Globus pallidus (tissue), 1 donor: Measurements from ENCODE around the gene GALNT15.

Experiments
- DNase-seq: peaks from one replicate; pipeline ENCODE4 v3.0.0-alpha.2; 2015; ENCODE audit warnings: low spot score

GALNT15 gene

GRCh38 chr3:16174389-16174788 lies at the start of gene GALNT15:
GALNT15 (plus strand) TSS chr3:16174680; CDS start chr3:16175152, 472 bp downstream.
- DNase-seq, result peak; percentile 95

- no peak for DNase-seq
Observed at GRCh38 chr3:16126634-16127033, 47.8 kb upstream of the GALNT15 start.

DNA sequence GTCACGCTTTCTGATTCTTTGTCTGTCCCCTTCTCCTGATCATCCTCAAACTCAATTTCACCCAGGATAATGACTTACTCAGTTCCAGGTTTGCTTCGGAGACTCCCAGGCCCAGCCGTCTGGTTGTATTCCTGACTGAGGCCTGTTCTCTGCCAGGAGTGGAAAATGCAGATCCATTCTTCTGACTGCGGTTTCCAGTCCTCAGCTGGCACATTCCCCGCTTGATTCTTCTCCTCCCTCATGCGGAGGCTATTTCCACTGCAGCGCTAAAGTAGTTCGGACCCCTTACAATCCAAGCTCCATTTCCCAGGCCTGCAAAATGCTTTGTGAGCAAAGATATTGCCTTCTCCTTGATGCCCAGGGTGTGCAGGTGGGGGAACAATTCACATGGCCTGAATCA lies 47.2 kb upstream of the GALNT15 start:
- no peak for DNase-seq

DNA sequence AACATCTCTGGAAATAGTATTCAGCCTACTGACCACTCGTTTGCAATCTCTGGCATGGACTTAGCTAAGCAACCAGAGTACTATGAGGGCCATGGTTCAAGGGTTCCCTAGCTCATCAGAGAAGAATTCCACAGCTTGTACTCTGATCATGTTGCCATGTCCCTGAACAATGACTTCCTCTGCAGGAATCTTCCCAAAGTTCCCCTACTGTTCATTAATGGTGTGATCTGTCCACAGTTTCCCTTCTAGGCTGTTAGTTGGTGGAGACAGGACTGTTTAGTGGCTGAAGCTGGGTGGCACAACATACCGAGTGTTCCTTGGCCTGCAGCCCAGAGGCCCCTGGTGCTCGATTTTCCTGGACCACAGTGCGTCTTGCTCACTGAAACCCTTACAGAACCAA lies 44.4 kb upstream of the GALNT15 start:
- DNase-seq, result no peak

DNA sequence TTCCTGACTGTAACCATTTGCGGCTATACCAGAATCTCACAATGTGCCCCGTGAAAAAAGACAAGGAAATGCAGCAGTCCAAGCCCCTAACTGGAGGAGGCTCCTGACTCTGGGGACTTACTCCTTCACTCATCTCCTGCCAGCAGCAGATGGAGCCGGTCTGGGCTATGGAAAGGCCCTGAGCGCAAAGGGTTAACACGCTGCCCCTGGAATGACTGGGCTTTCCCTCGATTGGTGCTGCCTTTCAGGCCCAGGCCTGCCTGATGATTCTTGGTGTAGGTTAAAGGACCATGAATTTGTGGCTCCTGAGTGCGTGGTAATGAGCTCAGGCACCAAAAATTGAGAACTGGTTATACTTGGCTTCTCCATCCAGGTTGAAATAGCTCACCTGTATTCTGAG lies 42.3 kb upstream of the GALNT15 start:
- DNase-seq, result no peak

DNA sequence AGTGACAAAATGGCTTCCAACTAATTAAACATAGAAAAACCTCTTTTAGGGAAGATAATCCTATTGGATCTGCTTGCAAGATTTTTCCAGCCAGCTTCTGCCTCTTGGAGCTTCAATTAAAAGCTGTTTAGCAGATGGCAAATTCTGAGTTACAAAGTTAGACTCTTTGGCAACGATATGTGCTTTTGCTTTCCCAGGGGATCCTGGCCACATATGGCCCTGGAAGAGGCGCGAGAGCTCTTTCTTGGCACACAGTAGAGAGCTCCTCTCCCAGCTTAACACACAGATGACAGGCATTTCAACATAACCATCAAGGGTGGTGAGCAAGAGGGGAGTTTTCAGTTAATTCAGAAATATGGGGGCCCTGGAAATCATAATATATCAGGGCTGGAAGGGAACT lies 41.6 kb upstream of the GALNT15 start:
- DNase-seq, result no peak

- DNase-seq, result no peak
Observed at GRCh38 chr3:16134173-16134928, 40.1 kb upstream of the GALNT15 start.

GRCh38 chr3:16136055-16136454 lies 38.4 kb upstream of the GALNT15 start:
- DNase-seq, result no peak

DNA sequence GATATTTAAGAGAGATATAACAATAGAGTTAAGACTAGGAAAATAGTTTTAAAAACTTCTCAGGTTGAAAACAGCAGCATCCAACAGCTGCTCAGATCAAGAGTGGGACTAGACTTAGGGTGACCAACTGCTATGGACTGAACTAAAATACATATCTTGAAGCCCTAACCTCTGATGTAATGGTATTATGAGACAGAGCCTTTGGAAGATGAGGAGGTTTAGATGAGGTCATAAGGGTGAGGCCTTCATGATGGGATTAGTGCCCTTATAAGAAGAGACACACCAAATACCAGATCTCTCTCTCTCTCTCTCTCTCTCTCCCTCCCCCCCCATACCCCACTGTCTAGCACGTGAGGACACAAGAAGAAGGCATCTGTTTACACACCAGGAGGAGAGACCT lies 37.4 kb upstream of the GALNT15 start:
- DNase-seq, result no peak

DNA sequence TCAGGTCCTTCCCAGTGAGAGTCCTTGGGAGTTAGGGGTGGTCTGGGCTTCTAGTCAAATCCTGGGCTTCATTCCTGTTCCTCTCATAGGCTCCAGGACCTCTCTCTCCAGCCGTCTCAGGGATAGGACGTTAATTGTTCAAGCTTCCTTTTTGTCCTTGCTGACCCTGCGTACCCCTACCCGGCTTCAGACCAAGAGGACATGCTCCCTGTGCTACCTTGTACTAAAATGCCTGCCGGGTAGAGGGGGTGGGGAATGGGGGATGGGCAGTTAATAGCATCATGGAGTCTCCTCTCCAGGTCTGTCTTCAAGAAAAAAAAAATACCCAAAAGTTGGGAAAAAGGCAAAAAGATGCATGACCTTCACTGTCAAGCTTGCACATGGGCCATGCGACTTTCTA lies 36.5 kb upstream of the GALNT15 start:
- no peak for DNase-seq

DNA sequence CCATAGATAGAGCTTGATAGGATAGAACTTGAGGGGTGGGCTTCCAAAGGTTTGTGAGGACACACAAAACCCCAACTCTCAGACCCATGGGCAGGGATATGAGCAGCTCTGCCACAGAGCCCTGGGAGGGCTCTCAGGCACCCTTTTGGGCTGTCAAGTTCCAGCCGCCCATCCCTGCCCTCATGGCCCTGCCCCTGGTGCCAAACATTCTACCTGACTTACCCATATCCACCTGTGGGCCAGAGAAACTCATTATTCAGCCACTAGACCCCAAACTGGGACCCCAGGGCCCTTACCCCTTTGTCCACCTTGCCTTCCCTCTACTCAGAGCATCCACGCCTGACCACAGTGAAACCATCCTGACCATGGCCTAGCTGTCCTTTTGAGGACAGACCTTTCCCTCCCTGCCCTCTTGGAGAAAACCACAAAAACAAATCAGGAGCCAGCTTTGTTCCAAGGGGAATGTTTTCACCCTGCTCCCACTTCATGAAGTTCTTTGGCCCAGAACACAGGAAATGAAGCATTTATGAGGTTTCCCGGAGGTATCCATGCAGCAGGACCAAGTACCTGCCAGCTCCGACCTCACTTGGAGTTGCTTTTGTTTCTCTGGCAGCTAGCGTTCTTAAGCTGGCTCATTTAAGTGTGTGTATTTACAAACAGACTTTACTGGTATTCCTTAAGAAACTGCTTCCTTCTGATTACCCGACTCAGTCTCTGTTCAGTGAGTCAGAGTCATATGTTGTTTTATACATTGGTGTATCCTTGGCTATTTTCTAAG lies 34.2 kb upstream of the GALNT15 start:
- no peak for DNase-seq

GRCh38 chr3:16140894-16141285 lies 33.6 kb upstream of the GALNT15 start:
- DNase-seq, result no peak

DNA sequence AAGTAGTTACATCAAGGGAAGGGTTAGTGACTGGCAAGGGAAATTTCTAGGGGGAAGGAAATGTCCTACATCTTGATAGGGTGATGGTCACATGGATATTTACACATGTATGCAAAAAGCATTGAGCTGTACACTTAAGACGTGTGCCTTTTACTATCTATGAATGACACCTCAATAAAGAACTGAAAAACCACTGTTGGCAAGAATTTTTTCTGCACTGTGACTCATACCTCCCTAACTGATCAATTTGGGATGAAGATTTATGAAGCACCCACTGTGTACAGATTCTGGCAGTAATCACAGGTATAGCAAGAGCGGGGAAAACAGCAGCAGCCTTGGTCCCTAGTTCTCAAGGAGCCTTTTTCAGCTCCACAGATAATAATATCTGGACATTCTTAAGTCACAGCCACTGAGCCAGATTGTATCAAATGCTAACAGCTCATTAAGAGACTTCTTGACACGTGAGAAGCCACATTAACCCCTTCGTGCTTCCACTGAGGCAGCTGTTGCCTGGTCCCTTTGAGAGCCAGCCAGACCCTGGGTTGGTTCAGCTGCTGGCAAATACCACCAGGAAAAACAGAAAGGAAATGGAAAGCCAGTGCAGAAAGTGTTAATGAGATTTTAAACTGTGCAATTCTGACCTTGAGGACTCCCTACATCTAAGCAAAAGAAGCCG lies 32.0 kb upstream of the GALNT15 start:
- no peak for DNase-seq

- DNase-seq, result no peak
Observed at GRCh38 chr3:16143861-16144447, 30.5 kb upstream of the GALNT15 start.

GRCh38 chr3:16145176-16145575 lies 29.3 kb upstream of the GALNT15 start:
- no peak for DNase-seq

DNA sequence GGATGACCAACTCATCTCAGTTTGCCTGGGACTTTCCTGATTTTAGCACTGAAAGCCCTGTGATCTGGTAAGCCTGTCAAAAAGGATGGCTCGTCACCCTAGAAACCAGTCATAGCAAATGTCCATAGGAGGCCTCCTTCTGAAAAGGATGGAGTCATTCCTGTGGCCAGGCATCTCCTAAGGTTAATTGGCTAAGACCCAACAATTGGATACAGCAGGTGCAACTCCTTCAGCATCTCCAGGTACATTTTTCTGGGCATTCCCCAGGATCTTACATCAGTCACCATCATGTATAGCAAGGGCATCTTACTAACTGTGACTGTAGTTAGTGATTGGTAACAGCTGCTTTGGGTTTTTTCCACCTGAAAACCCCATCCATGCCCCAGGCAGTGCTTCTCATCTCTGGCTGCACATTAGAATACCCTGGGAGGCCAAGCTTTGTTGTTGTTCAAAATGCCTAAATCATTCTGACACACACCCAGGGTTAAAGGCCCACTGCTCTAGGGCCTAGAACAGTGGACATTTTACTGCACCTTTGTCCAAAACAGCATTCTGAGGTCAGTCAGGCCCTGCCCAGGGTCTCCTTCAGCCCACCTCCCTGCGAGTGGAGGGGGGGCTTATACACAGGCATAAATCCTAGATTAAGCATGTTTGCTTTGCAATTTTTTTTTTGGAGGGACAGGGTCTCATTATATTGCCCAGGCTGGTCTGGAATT lies 28.3 kb upstream of the GALNT15 start:
- no peak for DNase-seq

GRCh38 chr3:16147220-16147994 lies 27.1 kb upstream of the GALNT15 start:
- DNase-seq, result no peak

- DNase-seq, result no peak
Observed at GRCh38 chr3:16148213-16148612, 26.3 kb upstream of the GALNT15 start.

DNA sequence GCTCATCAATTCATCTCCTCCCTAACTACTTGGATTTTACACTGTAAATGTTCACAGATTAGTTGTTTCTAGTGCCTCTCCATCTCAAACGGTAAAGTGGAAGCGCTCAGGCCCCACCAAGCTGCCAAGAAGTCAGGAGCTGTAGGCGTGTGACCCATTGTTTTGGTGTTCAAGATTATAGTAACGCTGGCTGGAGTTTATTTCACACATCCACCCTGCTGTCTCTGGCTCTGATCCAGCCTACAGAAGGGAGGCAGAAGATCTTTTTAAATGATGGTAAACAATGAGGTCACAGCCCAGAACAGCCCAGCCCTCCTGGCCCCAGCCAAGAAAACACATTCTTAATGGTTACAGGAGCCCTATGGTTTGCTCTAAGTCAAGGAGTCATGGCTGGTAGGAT lies 25.7 kb upstream of the GALNT15 start:
- DNase-seq, result no peak

- DNase-seq, result no peak
Observed at GRCh38 chr3:16150285-16150684, 24.2 kb upstream of the GALNT15 start.

GRCh38 chr3:16151109-16151508 lies 23.4 kb upstream of the GALNT15 start:
- DNase-seq, result no peak
